PC-3 (cell line): Measurements from ENCODE around the gene GTF3C2. TPM values are rescaled to one million over a fixed set of nuclear protein-coding genes. Genes with fewer than 3 reads are reported as not detected.

ENCODE experiments used
- ATAC-seq: fragments of 200-7000 bp; cut with Tn5 transposase; 2 replicates; pipeline ENCODE4 v1.9.1; 2020; ENCODE audit warnings: mild to moderate bottlenecking, moderate library complexity
- BruUV-seq: library from RNA; stranded (reverse); fragments of 400-500 nt; replicated peaks from 2 replicates; lab custom pipeline; 2021; lab: Mats Ljungman, UMichigan
- CTCF ChIA-PET: fragments of 300-600 bp; sonication (Branson Sonifier 250); formaldehyde crosslinking; loops from one replicate; lab custom pipeline; 2022; ENCODE audit warnings: antibody characterized with exemption; lab: Charles Lee
- POLR2A ChIA-PET: fragments of 300-600 bp; sonication (Branson Sonifier 250); formaldehyde crosslinking; loops from one replicate; lab custom pipeline; 2022; ENCODE audit warnings: antibody characterized with exemption; ENCODE audit not compliant: unreplicated experiment; lab: Charles Lee
- DNase-seq: peaks from one replicate; pipeline ENCODE4 v3.0.0-alpha.2; 2015
- H2AFZ ChIP-seq: fragments of 300-600 bp; sonication (generic); 2 replicates; pipeline ENCODE4 v1.6.0; 2016; ENCODE audit warnings: antibody characterized with exemption, low read length
- H3F3A ChIP-seq: fragments of 300-600 bp; sonication (generic); one replicate; pipeline ENCODE4 v1.6.0; 2017; ENCODE audit warnings: antibody characterized with exemption, low read length, control low read depth, mild to moderate bottlenecking; ENCODE audit not compliant: unreplicated experiment
- H3K27ac ChIP-seq: fragments of 300-600 bp; sonication (generic); 2 replicates; pipeline ENCODE4 v1.5.1; 2016; ENCODE audit warnings: mild to moderate bottlenecking, low read length
- H3K27me3 ChIP-seq: fragments of 300-600 bp; sonication (generic); 2 replicates; pipeline ENCODE4 v1.6.1; 2016; ENCODE audit warnings: low read length, mixed read lengths
- H3K36me3 ChIP-seq: fragments of 300-600 bp; sonication (generic); 2 replicates; pipeline ENCODE4 v1.6.1; 2016; ENCODE audit warnings: low read depth, mixed run types, low read length, mixed read lengths
- H3K4me1 ChIP-seq: fragments of 300-600 bp; sonication (generic); 2 replicates; pipeline ENCODE4 v1.5.1; 2016; ENCODE audit warnings: low read length; ENCODE audit not compliant: insufficient read depth
- H3K4me2 ChIP-seq: fragments of 300-600 bp; sonication (generic); 2 replicates; pipeline ENCODE4 v1.6.0; 2016; ENCODE audit warnings: low read length
- H3K4me3 ChIP-seq: fragments of 300-600 bp; sonication (generic); 2 replicates; pipeline ENCODE4 v1.5.1; 2016; ENCODE audit warnings: mild to moderate bottlenecking, low read length, mixed read lengths
- H3K79me2 ChIP-seq: fragments of 300-600 bp; sonication (generic); 2 replicates; pipeline ENCODE4 v1.6.1; 2017; ENCODE audit warnings: low read length, mixed read lengths
- H3K9ac ChIP-seq: fragments of 300-600 bp; sonication (generic); 2 replicates; pipeline ENCODE4 v1.6.0; 2016; ENCODE audit warnings: mild to moderate bottlenecking, low read length
- H3K9me2 ChIP-seq: fragments of 300-600 bp; sonication (generic); replicated peaks from 2 replicates; pipeline ENCODE4 v1.6.1; 2016; ENCODE audit warnings: mixed run types, low read length, mixed read lengths
- H3K9me3 ChIP-seq: fragments of 300-600 bp; sonication (generic); 2 replicates; pipeline ENCODE4 v1.6.1; 2016; ENCODE audit warnings: low read length, mixed read lengths
- H4K20me1 ChIP-seq: fragments of 300-600 bp; sonication (generic); 2 replicates; pipeline ENCODE4 v1.6.1; 2016; ENCODE audit warnings: low read length, mixed read lengths
- CTCF ChIP-seq: fragments of 300-600 bp; sonication (generic); conservative IDR thresholded peaks from 2 replicates; pipeline ENCODE4 v1.5.1; 2017; ENCODE audit warnings: antibody characterized with exemption, low read depth, mild to moderate bottlenecking, low read length
- EZH2 ChIP-seq: fragments of 300-600 bp; sonication (generic); IDR thresholded peaks from one replicate; pipeline ENCODE4 v1.6.1; 2017; ENCODE audit warnings: antibody characterized with exemption, mild to moderate bottlenecking, low read length; ENCODE audit not compliant: unreplicated experiment
- EZH2phosphoT487 ChIP-seq: fragments of 300-600 bp; sonication (generic); IDR thresholded peaks from 2 replicates; pipeline ENCODE4 v1.6.1; 2018; ENCODE audit warnings: mild to moderate bottlenecking, antibody characterized with exemption, low read length, borderline replicate concordance
- intact Hi-C: fragments of 100-400 bp; cut with micrococcal nuclease; formaldehyde crosslinking; loops from 2 replicates; pipeline ENCODE4 v1.9.0; 2023
- total RNA-seq: library from RNA; depleted of rRNA; stranded (reverse); fragments of >200 nt; gene quantifications from 2 replicates; pipeline ENCODE4 v1.2.3, GENCODE V29; 2014

GTF3C2 gene
- total RNA-seq, 1 experiment from 2014 or later: 82.2 TPM

GRCh38 chr2:27378809-27379290 is 22.3 kb upstream of the GTF3C2 start:
- H3K36me3 ChIP-seq: peaks cover 31% of the 10 kb centered on the region; the same call in 1 of the 2 replicates
- peak overlapping the region; percentile 73; the same call in 1 of the 2 replicates for H3K4me3 ChIP-seq
- H3K9me2 ChIP-seq: no peaks in the 10 kb centered on the region
- intact Hi-C loops: no loop called here
- H3K79me2 ChIP-seq: peaks cover 3% of the 10 kb centered on the region; the same call in 1 of the 2 replicates
- no peak overlapping the region for H3K27ac ChIP-seq
- no peaks in the 10 kb centered on the region for H3K27me3 ChIP-seq
- no peaks in the 10 kb centered on the region for H4K20me1 ChIP-seq
- H3K9ac ChIP-seq: no peak overlapping the region
- no peaks in the 10 kb centered on the region for H3K9me3 ChIP-seq
- no peak for TF ChIP-seq EZH2
- no peak for TF ChIP-seq CTCF
- TF ChIP-seq EZH2phosphoT487: no peak
- peaks cover 13% of the 10 kb centered on the region for H3K4me1 ChIP-seq
- H3F3A ChIP-seq: no peaks in the 10 kb centered on the region
- POLR2A ChIA-PET: no interaction called here
- H3K4me2 ChIP-seq: peak overlapping the region; percentile 91
- ATAC-seq (no peak), DNase-seq (no peak)
- no peak overlapping the region for H2AFZ ChIP-seq
- no TSS peak for BruUV-seq
- CTCF ChIA-PET: no interaction called here

- H3K27ac ChIP-seq: no peak overlapping the region
- H3K4me2 ChIP-seq: no peak overlapping the region
- no peaks in the 10 kb centered on the region for H4K20me1 ChIP-seq
- H3K79me2 ChIP-seq: peaks cover 3% of the 10 kb centered on the region; the same call in 1 of the 2 replicates
- H3K9me3 ChIP-seq: no peaks in the 10 kb centered on the region
- ATAC-seq: peak; percentile 16; the same call in 1 of the 2 replicates
- no peak overlapping the region for H2AFZ ChIP-seq
- no peaks in the 10 kb centered on the region for H3F3A ChIP-seq
- TF ChIP-seq EZH2: no peak
- no peak for TF ChIP-seq EZH2phosphoT487
- TF ChIP-seq CTCF: peak; percentile 61
- no peak overlapping the region for H3K9ac ChIP-seq
- H3K4me3 ChIP-seq: no peak overlapping the region
- BruUV-seq: no TSS peak
- peaks cover 13% of the 10 kb centered on the region for H3K4me1 ChIP-seq
- peaks cover 31% of the 10 kb centered on the region; the same call in 1 of the 2 replicates for H3K36me3 ChIP-seq
- no peaks in the 10 kb centered on the region for H3K27me3 ChIP-seq
- intact Hi-C loops: no loop called here
- H3K9me2 ChIP-seq: no peaks in the 10 kb centered on the region
- DNase-seq: peak; percentile 16
- CTCF ChIA-PET: no interaction called here
- POLR2A ChIA-PET: interaction anchor here (0.6 kb wide), 1 partner anchor 294 kb away, joined by 3 read pairs; no protein-coding TSS in a partner anchor
Observed at GRCh38 chr2:27378096-27378808, 21.7 kb upstream of the GTF3C2 start.

DNA sequence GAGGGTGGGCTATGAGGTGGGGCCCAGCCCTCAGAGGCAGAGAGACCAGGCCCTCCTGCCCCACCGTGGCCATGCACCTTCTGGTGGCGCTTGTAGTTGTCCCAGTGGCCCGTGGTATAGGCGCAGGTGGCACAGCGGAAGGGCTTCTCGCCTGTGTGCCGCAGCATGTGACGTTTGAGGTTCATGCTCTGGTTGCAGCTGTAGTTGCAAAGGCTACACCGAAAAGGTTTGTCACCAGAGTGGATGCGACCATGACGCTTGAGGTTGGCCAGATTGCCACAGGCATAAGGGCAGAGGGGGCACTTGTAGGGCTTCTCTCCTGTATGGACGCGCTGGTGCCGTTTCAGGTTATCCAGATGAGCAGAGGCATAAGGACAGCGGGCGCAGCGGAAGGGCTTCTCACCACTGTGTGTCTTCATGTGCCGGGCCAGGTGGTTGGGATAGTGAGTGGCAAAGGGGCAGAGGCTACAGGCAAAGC is 21.1 kb upstream of the GTF3C2 start:
- H3K4me3 ChIP-seq: no peak overlapping the region
- H3K4me2 ChIP-seq: no peak overlapping the region
- no peaks in the 10 kb centered on the region for H4K20me1 ChIP-seq
- H3K27ac ChIP-seq: no peak overlapping the region
- H3K9me2 ChIP-seq: no peaks in the 10 kb centered on the region
- no peak for ATAC-seq
- H3K79me2 ChIP-seq: peaks cover 9% of the 10 kb centered on the region
- TF ChIP-seq CTCF: no peak
- TF ChIP-seq EZH2phosphoT487: no peak
- TF ChIP-seq EZH2: no peak
- peaks cover 18% of the 10 kb centered on the region for H3K4me1 ChIP-seq
- DNase-seq: no peak
- intact Hi-C loops: no loop called here
- BruUV-seq: TSS peak; percentile 3
- H3K9me3 ChIP-seq: no peaks in the 10 kb centered on the region
- H3K27me3 ChIP-seq: no peaks in the 10 kb centered on the region
- ChIA-PET CTCF (no interaction called here), POLR2A (no interaction called here)
- no peaks in the 10 kb centered on the region for H3F3A ChIP-seq
- no peak overlapping the region for H3K9ac ChIP-seq
- H3K36me3 ChIP-seq: peaks cover 31% of the 10 kb centered on the region; the same call in 1 of the 2 replicates
- no peak overlapping the region for H2AFZ ChIP-seq
